Liver (tissue), 9 donors: Measurements from ENCODE around the gene MYO10. TPM values are rescaled to one million over a fixed set of nuclear protein-coding genes. Genes with fewer than 3 reads are reported as not detected.
"Not testable (repeated sequence)": the region's sequence is repeated elsewhere in the genome, so short reads cannot be mapped to it uniquely, and the experiment has no call there.

Experiments
- DNase-seq: peaks from one replicate; pipeline ENCODE4 v3.0.0-alpha.2; 2017; ENCODE audit warnings: low spot score
- H3K27ac ChIP-seq, 2 donors: one replicate each; pipeline ENCODE4 v1.7.0; 2013; ENCODE audit warnings: inconsistent platforms in 2 of 2, low read length in 2 of 2, control low read depth in 1 of 2, low read depth in 1 of 2, mild to moderate bottlenecking in 1 of 2
- H3K27me3 ChIP-seq, 4 donors: one replicate each; pipeline versions ENCODE4 v1.6.1 to v1.7.0; 2013; ENCODE audit warnings: low read length in 3 of 4, inconsistent platforms in 1 of 4, mild to moderate bottlenecking in 1 of 4, moderate library complexity in 1 of 4; ENCODE audit not compliant: control insufficient read depth in 4 of 4, insufficient read depth in 4 of 4
- H3K36me3 ChIP-seq, 4 donors: one replicate each; pipeline versions ENCODE4 v1.6.1 to v1.7.0; 2013; ENCODE audit warnings: low read length in 3 of 4, mild to moderate bottlenecking in 3 of 4, low read depth in 1 of 4, moderate library complexity in 1 of 4; ENCODE audit not compliant: control insufficient read depth in 4 of 4, insufficient read depth in 3 of 4
- H3K4me1 ChIP-seq, 4 donors: one replicate each; pipeline versions ENCODE4 v1.6.1 to v1.7.0; 2013; ENCODE audit warnings: low read length in 3 of 4, mild to moderate bottlenecking in 3 of 4, moderate library complexity in 1 of 4; ENCODE audit not compliant: control insufficient read depth in 4 of 4, insufficient read depth in 4 of 4
- H3K4me3 ChIP-seq, 3 donors: one replicate each; pipeline versions ENCODE4 v1.6.1 to v1.7.0; 2013; ENCODE audit warnings: low read length in 3 of 3, control low read depth in 1 of 3, low read depth in 1 of 3, mild to moderate bottlenecking in 1 of 3
- H3K9ac ChIP-seq, 2 donors: one replicate each; pipeline ENCODE4 v1.7.0; 2013; ENCODE audit warnings: low read length in 2 of 2, mild to moderate bottlenecking in 2 of 2, moderate library complexity in 2 of 2, control low read depth in 1 of 2, low read depth in 1 of 2
- H3K9me3 ChIP-seq, 4 donors: one replicate each; pipeline versions ENCODE4 v1.6.1 to v1.7.0; 2013; ENCODE audit warnings: low read length in 3 of 4; ENCODE audit not compliant: control insufficient read depth in 4 of 4
- ATF3 ChIP-seq: IDR thresholded peaks from 2 replicates; pipeline ENCODE4 v1.6.1; 2016; ENCODE audit warnings: antibody characterized with exemption
- CTCF ChIP-seq: fragments of 150-350 bp; IDR thresholded peaks from 2 replicates; pipeline ENCODE4 v1.5.1; 2017; ENCODE audit warnings: improper control_type of control experiment, low read depth, low read length; ENCODE audit not compliant: missing input control
- EGR1 ChIP-seq, 2 donors: IDR thresholded peaks; 2 replicates each; pipeline ENCODE4 v1.6.1; 2016 to 2018; ENCODE audit warnings: antibody characterized with exemption in 2 of 2, low read depth in 2 of 2
- FOXA1 ChIP-seq: IDR thresholded peaks from 2 replicates; pipeline ENCODE4 v1.6.1; 2016; ENCODE audit warnings: antibody characterized with exemption
- FOXA2 ChIP-seq: IDR thresholded peaks from 2 replicates; pipeline ENCODE4 v1.6.1; 2016; ENCODE audit warnings: antibody characterized with exemption
- GABPA ChIP-seq, 2 donors: IDR thresholded peaks in 1 of 2; conservative IDR thresholded peaks in 1 of 2; 2 replicates each; pipeline ENCODE4 v1.6.1; 2016; ENCODE audit warnings: antibody characterized with exemption in 2 of 2, mild to moderate bottlenecking in 1 of 2, moderate library complexity in 1 of 2
- HNF4A ChIP-seq, 2 donors: conservative IDR thresholded peaks; 2 replicates each; pipeline ENCODE4 v1.6.1; 2016; ENCODE audit warnings: antibody characterized with exemption in 2 of 2, mild to moderate bottlenecking in 2 of 2
- HNF4G ChIP-seq: IDR thresholded peaks from 2 replicates; pipeline ENCODE4 v1.6.1; 2016; ENCODE audit warnings: antibody characterized with exemption
- JUND ChIP-seq, 2 donors: IDR thresholded peaks; 2 replicates each; pipeline ENCODE4 v1.6.1; 2016; ENCODE audit warnings: antibody characterized with exemption in 2 of 2
- MAX ChIP-seq: IDR thresholded peaks from 2 replicates; pipeline ENCODE4 v1.6.1; 2016; ENCODE audit warnings: antibody characterized with exemption
- NR2F2 ChIP-seq: IDR thresholded peaks from 2 replicates; pipeline ENCODE4 v1.6.1; 2016; ENCODE audit warnings: antibody characterized with exemption
- RAD21 ChIP-seq, 2 donors: IDR thresholded peaks; 2 replicates each; pipeline ENCODE4 v1.6.1; 2016; ENCODE audit warnings: antibody characterized with exemption in 2 of 2, mild to moderate bottlenecking in 2 of 2
- REST ChIP-seq: IDR thresholded peaks from 2 replicates; pipeline ENCODE4 v1.6.1; 2016; ENCODE audit warnings: antibody characterized with exemption, mild to moderate bottlenecking
- RXRA ChIP-seq, 2 donors: IDR thresholded peaks; 2 replicates each; pipeline ENCODE4 v1.6.1; 2017 to 2018; ENCODE audit warnings: antibody characterized with exemption in 2 of 2, mild to moderate bottlenecking in 1 of 2
- SP1 ChIP-seq: IDR thresholded peaks from 2 replicates; pipeline ENCODE4 v1.6.1; 2018; ENCODE audit warnings: antibody characterized with exemption, mild to moderate bottlenecking
- TAF1 ChIP-seq: conservative IDR thresholded peaks from 2 replicates; pipeline ENCODE4 v1.6.1; 2016; ENCODE audit warnings: antibody characterized with exemption, mild to moderate bottlenecking
- YY1 ChIP-seq: IDR thresholded peaks from 2 replicates; pipeline ENCODE4 v1.6.1; 2016; ENCODE audit warnings: antibody characterized with exemption, mild to moderate bottlenecking
- ZBTB33 ChIP-seq: IDR thresholded peaks from 2 replicates; pipeline ENCODE4 v1.6.1; 2016; ENCODE audit warnings: antibody characterized with exemption
- WGBS: extraction: QIAGEN DNeasy Blood & Tissue Kit; methylation state at CpG from one replicate; pipeline ENCODE4 v1.1.7; 2013; 5-methylcytosine and 5-hydroxymethylcytosine counted together
- polyA plus RNA-seq, 2 donors: library from polyadenylated mRNA; stranded (reverse) in 1 of 2; unstranded in 1 of 2; fragments of 200-250 nt in 1 of 2; fragments of >200 nt in 1 of 2; fragmentation: Nextera tagmentation in 1 of 2; extraction: Ambion mirVana in 1 of 2; gene quantifications; one replicate each; pipeline versions ENCODE4 v1.2.1 to v1.2.3, GENCODE V29; 2013 to 2015
- total RNA-seq, 2 donors: library from RNA; depleted of rRNA; stranded (reverse); fragments of >200 nt; gene quantifications; one replicate each; pipeline ENCODE4 v1.2.3, GENCODE V29; 2014
- donor health status: healthy.
- donor health status: healthy.
- donor health status: healthy.
- donor health status: healthy.
- donor health status: healthy.

MYO10 gene
- total RNA-seq, result 10 to 100 TPM in 1 of 2 donors, 1 to 10 TPM in 1; 4.8 to 15.3 TPM
- 1 to 10 TPM; 4.3 to 9.5 TPM for polyA plus RNA-seq

GRCh38 chr5:16936150-16936988, at the start of gene MYO10:
Gene MYO10, minus strand, starts transcription at chr5:16936288. Its CDS starts 480 bp downstream, at chr5:16935808.
- Histone ChIP-seq H3K9ac (peak within 1 kb of the TSS in 1 of 2 donors; percentile 60), H3K4me1 (peaks cover 3 to 20% (median 13%) of the 10 kb centered on the region in 4 donors), H3K36me3 (no peaks in the 10 kb centered on the region), H3K27ac (peak within 1 kb of the TSS; percentile 71 to 72), H3K27me3 (peaks cover 0 to 16% (median 4%) of the 10 kb centered on the region in 4 donors), H3K4me3 (peak within 1 kb of the TSS; percentile 62 to 69 (median 67)), H3K9me3 (no peaks in the 10 kb centered on the region)
- 1% methylated on average over 70 of the region's 70 CpGs for WGBS
- no peak for TF ChIP-seq RXRA (IDR thresholded peaks at IDR 0.05)
- TF ChIP-seq NR2F2, result peak; percentile 54
- TF ChIP-seq JUND (IDR thresholded peaks at IDR 0.05), result no peak
- peak; percentile 15 for TF ChIP-seq MAX
- TF ChIP-seq RAD21 (IDR thresholded peaks at IDR 0.05), result peak; percentile 19 to 43
- DNase-seq, result peak; percentile 83

GRCh38 chr5:16985304-16985703, 49.2 kb upstream of the MYO10 start:
- H3K4me3 ChIP-seq, H3K27me3 ChIP-seq, H3K27ac ChIP-seq, H3K9me3 ChIP-seq, H3K4me1 ChIP-seq, DNase-seq, H3K36me3 ChIP-seq, H3K9ac ChIP-seq: not testable (repeated sequence)
- 80% methylated on average over 7 of the region's 7 CpGs for WGBS

- no peak for DNase-seq
- WGBS, result 78% methylated on average over 1 of the region's 1 CpG
- H3K9ac ChIP-seq, result no peak overlapping the region
- no peak overlapping the region for H3K27ac ChIP-seq
- TF ChIP-seq MAX, result no peak
- no peak for TF ChIP-seq JUND (IDR thresholded peaks at IDR 0.05)
- TF ChIP-seq CTCF, result no peak
- TF ChIP-seq FOXA2, result no peak
- no peak for TF ChIP-seq HNF4G
- no peak for TF ChIP-seq REST
- TF ChIP-seq TAF1, result no peak
- TF ChIP-seq GABPA (IDR thresholded peaks at IDR 0.05 in 1 of 2, conservative IDR thresholded peaks at IDR 0.05 in 1 of 2), result no peak
- TF ChIP-seq HNF4A (conservative IDR thresholded peaks at IDR 0.05), result no peak
- TF ChIP-seq YY1, result no peak
- TF ChIP-seq RXRA (IDR thresholded peaks at IDR 0.05), result no peak
- no peak for TF ChIP-seq EGR1 (IDR thresholded peaks at IDR 0.05; ENCODE audit: low read depth in 2 of 2)
- no peak for TF ChIP-seq SP1
- TF ChIP-seq ATF3, result no peak
- no peak for TF ChIP-seq RAD21 (IDR thresholded peaks at IDR 0.05)
- TF ChIP-seq ZBTB33, result no peak
- TF ChIP-seq NR2F2, result no peak
- TF ChIP-seq FOXA1, result no peak
- H3K4me1 ChIP-seq, result no peaks in the 10 kb centered on the region
- no peaks in the 10 kb centered on the region for H3K9me3 ChIP-seq
- no peaks in the 10 kb centered on the region for H3K27me3 ChIP-seq
- no peak overlapping the region for H3K4me3 ChIP-seq
- no peaks in the 10 kb centered on the region for H3K36me3 ChIP-seq
Observed at GRCh38 chr5:16983972-16984371, 47.9 kb upstream of the MYO10 start.
